MM.1S (cell line): ENCODE measurements around the gene TPST1.

Experiments used
- DNase-seq: peaks from one replicate; pipeline ENCODE4 v3.0.0-alpha.2; 2015
- H2AFZ ChIP-seq: fragments of 300-600 bp; sonication (generic); 2 replicates; pipeline ENCODE4 v1.6.0; 2016; ENCODE audit warnings: antibody characterized with exemption, low read length
- H3F3A ChIP-seq: fragments of 300-600 bp; sonication (generic); 2 replicates; pipeline ENCODE4 v1.6.1; 2016; ENCODE audit warnings: mild to moderate bottlenecking, antibody characterized with exemption, low read length, moderate library complexity, mixed read lengths; ENCODE audit not compliant: insufficient read depth
- H3K27ac ChIP-seq: fragments of 300-600 bp; sonication (generic); 2 replicates; pipeline ENCODE4 v1.5.1; 2016; ENCODE audit warnings: mild to moderate bottlenecking, low read length
- H3K27me3 ChIP-seq: fragments of 300-600 bp; sonication (generic); replicated peaks from 2 replicates; pipeline ENCODE4 v1.6.0; 2016; ENCODE audit warnings: low read length; ENCODE audit not compliant: insufficient read depth
- H3K36me3 ChIP-seq: fragments of 300-600 bp; sonication (generic); replicated peaks from 2 replicates; pipeline ENCODE4 v1.6.1; 2016; ENCODE audit warnings: mild to moderate bottlenecking, low read length, mixed read lengths; ENCODE audit not compliant: insufficient read depth
- H3K4me1 ChIP-seq: fragments of 300-600 bp; sonication (generic); 2 replicates; pipeline ENCODE4 v1.6.1; 2016; ENCODE audit warnings: low read length, mixed read lengths
- H3K4me2 ChIP-seq: fragments of 300-600 bp; sonication (generic); 2 replicates; pipeline ENCODE4 v1.6.0; 2016; ENCODE audit warnings: low read depth, low read length
- H3K4me3 ChIP-seq: fragments of 300-600 bp; sonication (generic); 2 replicates; pipeline ENCODE4 v1.5.1; 2016; ENCODE audit warnings: low read length, mixed read lengths
- H3K79me2 ChIP-seq: fragments of 300-600 bp; sonication (generic); 2 replicates; pipeline ENCODE4 v1.6.1; 2016; ENCODE audit warnings: mixed run types, low read length, mixed read lengths
- H3K9ac ChIP-seq: fragments of 300-600 bp; sonication (generic); 2 replicates; pipeline ENCODE4 v1.6.1; 2016; ENCODE audit warnings: low read length, mixed read lengths
- H3K9me2 ChIP-seq: fragments of 300-600 bp; sonication (generic); replicated peaks from 2 replicates; pipeline ENCODE4 v1.6.1; 2016; ENCODE audit warnings: mild to moderate bottlenecking, low read length, mixed read lengths; ENCODE audit not compliant: insufficient read depth
- H3K9me3 ChIP-seq: fragments of 300-600 bp; sonication (generic); replicated peaks from 2 replicates; pipeline ENCODE4 v1.6.1; 2016; ENCODE audit warnings: mild to moderate bottlenecking, low read length, mixed read lengths; ENCODE audit not compliant: insufficient read depth
- H4K20me1 ChIP-seq: fragments of 300-600 bp; sonication (generic); 2 replicates; pipeline ENCODE4 v1.6.1; 2016; ENCODE audit warnings: mild to moderate bottlenecking, low read length, moderate library complexity, mixed read lengths; ENCODE audit not compliant: insufficient read depth
- CTCF ChIP-seq: fragments of 300-600 bp; sonication (generic); IDR thresholded peaks from 2 replicates; pipeline ENCODE4 v1.5.1; 2016; ENCODE audit warnings: antibody characterized with exemption, low read length, mixed read lengths
- EZH2 ChIP-seq: fragments of 300-600 bp; sonication (generic); optimal IDR thresholded peaks from 2 replicates; pipeline ENCODE3; 2017; ENCODE audit warnings: low read depth, mild to moderate bottlenecking, antibody characterized with exemption, low read length, mixed read lengths
- EZH2phosphoT487 ChIP-seq: fragments of 300-600 bp; sonication (generic); IDR thresholded peaks from 2 replicates; pipeline ENCODE4 v1.6.1; 2018; ENCODE audit warnings: antibody characterized with exemption, low read length

TPST1 gene

DNA sequence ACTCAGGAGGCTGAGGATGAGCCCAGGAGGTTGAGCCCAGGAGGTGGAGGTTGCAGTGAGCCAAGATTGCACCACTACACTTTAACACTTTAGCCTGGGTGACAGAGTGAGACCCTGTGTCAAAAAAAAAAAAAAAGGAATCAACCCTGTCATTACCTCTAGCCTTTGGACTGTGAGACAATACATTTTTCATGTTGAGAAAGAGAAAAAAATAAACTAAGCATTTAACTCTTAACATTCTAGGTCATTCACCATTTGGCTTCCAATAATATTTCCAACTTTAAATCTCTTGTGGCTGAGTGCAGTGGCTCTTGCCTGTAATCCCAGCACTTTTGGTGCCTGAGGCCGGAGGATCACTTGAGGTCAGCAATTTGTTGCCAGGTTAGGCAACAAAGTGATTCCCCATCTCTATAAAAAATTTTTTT is 41.9 kb upstream of the TPST1 start:
- H3K36me3 ChIP-seq, result no peaks in the 10 kb centered on the region
- no peaks in the 10 kb centered on the region for H4K20me1 ChIP-seq
- H3K27me3 ChIP-seq, result no peaks in the 10 kb centered on the region
- no peaks in the 10 kb centered on the region for H3K79me2 ChIP-seq
- no peaks in the 10 kb centered on the region for H3K9me2 ChIP-seq
- TF ChIP-seq EZH2 (no peak), CTCF (no peak), EZH2phosphoT487 (no peak)
- no peak overlapping the region for H3K4me3 ChIP-seq
- H3K27ac ChIP-seq, result no peak overlapping the region
- no peak overlapping the region for H3K9ac ChIP-seq
- no peak overlapping the region for H2AFZ ChIP-seq
- no peaks in the 10 kb centered on the region for H3F3A ChIP-seq
- no peak overlapping the region for H3K4me2 ChIP-seq
- no peak for DNase-seq
- no peaks in the 10 kb centered on the region for H3K9me3 ChIP-seq
- no peaks in the 10 kb centered on the region for H3K4me1 ChIP-seq

- Histone ChIP-seq H3K27ac (no peak overlapping the region), H3K4me3 (no peak overlapping the region), H3K4me1 (no peaks in the 10 kb centered on the region), H3K9me3 (no peaks in the 10 kb centered on the region), H3K79me2 (no peaks in the 10 kb centered on the region), H3K4me2 (no peak overlapping the region), H2AFZ (no peak overlapping the region), H3K36me3 (no peaks in the 10 kb centered on the region), H4K20me1 (no peaks in the 10 kb centered on the region), H3K27me3 (no peaks in the 10 kb centered on the region), H3K9me2 (no peaks in the 10 kb centered on the region), H3F3A (no peaks in the 10 kb centered on the region), H3K9ac (no peak overlapping the region)
- no peak for DNase-seq
- TF ChIP-seq CTCF (no peak), EZH2phosphoT487 (no peak), EZH2 (no peak)
Measured at GRCh38 chr7:66164356-66164755, 40.8 kb upstream of the TPST1 start.

DNA sequence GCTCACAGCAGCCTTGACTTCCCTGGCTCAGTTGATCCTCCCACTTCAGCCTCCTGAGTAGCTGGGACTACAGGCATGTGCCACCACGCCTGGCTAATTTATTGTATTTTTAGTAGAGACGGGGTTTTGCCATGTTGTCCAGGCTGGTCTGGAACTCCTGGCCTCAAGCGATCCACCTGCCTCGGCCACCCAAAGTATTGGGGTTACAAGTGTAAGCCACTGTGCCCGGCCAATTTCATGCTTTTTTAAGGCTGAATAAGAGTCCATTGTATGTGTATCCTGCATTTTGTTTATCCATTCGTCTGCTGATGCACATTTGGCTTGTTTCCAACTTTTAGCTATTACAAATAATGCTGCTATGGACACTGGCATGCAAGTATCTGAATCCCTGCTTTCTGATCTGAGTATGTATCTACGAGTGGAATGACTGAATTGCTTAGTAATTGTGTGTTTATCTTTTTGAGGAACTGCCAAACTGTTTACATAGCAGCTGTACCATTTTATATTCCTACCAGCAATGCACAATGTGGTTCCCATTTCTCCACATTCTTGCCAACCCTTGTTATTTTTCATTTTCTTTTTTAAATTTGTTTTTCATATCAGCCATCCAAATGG is 37.3 kb upstream of the TPST1 start:
- H3K9ac ChIP-seq, result no peak overlapping the region
- no peaks in the 10 kb centered on the region for H3F3A ChIP-seq
- H3K4me3 ChIP-seq, result no peak overlapping the region
- H3K36me3 ChIP-seq, result no peaks in the 10 kb centered on the region
- no peaks in the 10 kb centered on the region for H3K27me3 ChIP-seq
- no peaks in the 10 kb centered on the region for H3K9me2 ChIP-seq
- H3K79me2 ChIP-seq, result no peaks in the 10 kb centered on the region
- no peaks in the 10 kb centered on the region for H3K9me3 ChIP-seq
- no peak overlapping the region for H3K27ac ChIP-seq
- H2AFZ ChIP-seq, result no peak overlapping the region
- H4K20me1 ChIP-seq, result no peaks in the 10 kb centered on the region
- H3K4me1 ChIP-seq, result no peaks in the 10 kb centered on the region
- no peak for TF ChIP-seq EZH2
- TF ChIP-seq CTCF, result no peak
- no peak for TF ChIP-seq EZH2phosphoT487
- no peak for DNase-seq
- H3K4me2 ChIP-seq, result no peak overlapping the region
